Chondrocyte (in vitro differentiated cells): Measurements from ENCODE around the gene CD2BP2. TPM values are rescaled to one million over a fixed set of nuclear protein-coding genes. Genes with fewer than 3 reads are reported as not detected.
"Not testable (repeated sequence)": the region's sequence is repeated elsewhere in the genome, so short reads cannot be mapped to it uniquely, and the experiment has no call there.

Experiments used
- DNase-seq: peaks from one replicate; pipeline ENCODE4 v3.0.0; 2021; ENCODE audit warnings: mixed read lengths, low spot score
- H3K27ac Mint-ChIP-seq: one replicate; pipeline ENCODE4 v1.8.0; 2021; ENCODE audit warnings: mild to moderate bottlenecking, moderate library complexity, mixed read lengths; ENCODE audit not compliant: unreplicated experiment
- H3K27me3 Mint-ChIP-seq: 2 replicates; pipeline ENCODE4 v1.8.0; 2021; ENCODE audit warnings: low read depth, mixed read lengths
- H3K36me3 Mint-ChIP-seq: 2 replicates; pipeline ENCODE4 v1.8.0; 2021; ENCODE audit warnings: low read depth, mixed read lengths
- H3K4me1 Mint-ChIP-seq: 2 replicates; pipeline ENCODE4 v1.8.0; 2021; ENCODE audit warnings: low read depth, mild to moderate bottlenecking, mixed read lengths
- H3K4me3 Mint-ChIP-seq: one replicate; pipeline ENCODE4 v1.8.0; 2021; ENCODE audit warnings: mild to moderate bottlenecking, moderate library complexity, mixed read lengths; ENCODE audit not compliant: unreplicated experiment
- H3K9me3 Mint-ChIP-seq: 2 replicates; pipeline ENCODE4 v1.8.0; 2021; ENCODE audit warnings: low read depth, mixed read lengths
- CTCF ChIP-seq: fragments of 200-600 bp; sonication (generic); IDR thresholded peaks from 2 replicates; pipeline ENCODE4 v1.5.0; 2021; ENCODE audit warnings: antibody characterized with exemption, mild to moderate bottlenecking, moderate library complexity
- total RNA-seq: library from RNA; stranded (reverse); gene quantifications from 3 replicates; pipeline ENCODE4 v1.2.1, GENCODE V29; 2021

CD2BP2 gene
- total RNA-seq, 1 donor from 2014 or later = 55.8 TPM

DNA sequence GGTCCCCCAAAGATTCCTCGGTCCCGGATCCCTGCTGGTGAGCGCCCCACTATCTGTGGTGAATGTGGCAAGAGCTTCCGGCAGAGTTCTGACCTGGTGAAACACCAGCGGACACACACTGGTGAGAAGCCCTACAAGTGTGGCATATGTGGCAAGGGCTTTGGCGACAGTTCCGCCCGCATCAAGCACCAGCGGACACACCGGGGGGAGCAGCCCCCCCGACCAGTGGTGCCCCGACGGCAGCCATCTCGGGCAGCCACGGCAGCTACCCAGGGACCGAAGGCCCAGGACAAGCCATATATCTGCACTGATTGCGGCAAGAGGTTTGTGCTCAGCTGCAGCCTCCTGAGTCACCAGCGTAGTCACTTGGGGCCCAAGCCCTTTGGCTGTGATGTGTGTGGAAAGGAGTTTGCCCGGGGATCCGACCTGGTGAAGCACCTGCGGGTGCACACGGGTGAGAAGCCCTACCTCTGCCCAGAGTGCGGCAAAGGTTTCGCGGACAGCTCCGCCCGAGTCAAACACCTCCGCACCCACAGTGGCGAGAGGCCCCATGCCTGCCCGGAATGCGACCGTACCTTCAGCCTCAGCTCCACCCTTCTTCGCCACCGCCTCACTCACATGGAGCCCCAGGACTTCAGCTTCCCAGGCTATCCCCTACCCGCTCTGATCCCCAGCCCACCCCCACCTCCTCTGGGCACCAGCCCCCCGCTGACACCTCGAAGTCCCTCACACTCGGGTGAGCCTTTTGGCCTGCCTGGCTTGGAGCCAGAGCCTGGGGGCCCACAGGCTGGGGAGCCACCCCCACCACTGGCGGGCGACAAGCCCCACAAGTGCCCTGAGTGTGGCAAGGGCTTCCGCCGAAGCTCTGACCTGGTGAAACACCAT, 42.9 kb upstream of the CD2BP2 start:
- Mint-ChIP-seq H3K9me3 (no peaks in the 10 kb centered on the region), H3K27me3 (no peaks in the 10 kb centered on the region), H3K27ac (no peak overlapping the region), H3K4me1 (peaks cover 44% of the 10 kb centered on the region), H3K4me3 (no peak overlapping the region), H3K36me3 (peaks cover 2% of the 10 kb centered on the region)
- DNase-seq = no peak
- TF ChIP-seq CTCF = no peak

GRCh38 chr16:30397056-30397455, 41.9 kb upstream of the CD2BP2 start:
- no peak for TF ChIP-seq CTCF
- Mint-ChIP-seq H3K4me1 (peaks cover 44% of the 10 kb centered on the region), H3K27ac (no peak overlapping the region)

GRCh38 chr16:30396627-30397026, 41.5 kb upstream of the CD2BP2 start:
- H3K9me3 Mint-ChIP-seq, H3K36me3 Mint-ChIP-seq, DNase-seq, H3K27ac Mint-ChIP-seq, H3K27me3 Mint-ChIP-seq: not testable (repeated sequence)
- Mint-ChIP-seq H3K4me3 (peak overlapping the region; percentile 81), H3K4me1 (peaks cover 42% of the 10 kb centered on the region)

More at GRCh38 chr16:30397056-30397455, 41.9 kb upstream of the CD2BP2 start:
- no peak overlapping the region for H3K4me3 Mint-ChIP-seq
- H3K9me3 Mint-ChIP-seq = no peaks in the 10 kb centered on the region
- DNase-seq = no peak
- H3K27me3 Mint-ChIP-seq = no peaks in the 10 kb centered on the region
- peaks cover 2% of the 10 kb centered on the region for H3K36me3 Mint-ChIP-seq

DNA sequence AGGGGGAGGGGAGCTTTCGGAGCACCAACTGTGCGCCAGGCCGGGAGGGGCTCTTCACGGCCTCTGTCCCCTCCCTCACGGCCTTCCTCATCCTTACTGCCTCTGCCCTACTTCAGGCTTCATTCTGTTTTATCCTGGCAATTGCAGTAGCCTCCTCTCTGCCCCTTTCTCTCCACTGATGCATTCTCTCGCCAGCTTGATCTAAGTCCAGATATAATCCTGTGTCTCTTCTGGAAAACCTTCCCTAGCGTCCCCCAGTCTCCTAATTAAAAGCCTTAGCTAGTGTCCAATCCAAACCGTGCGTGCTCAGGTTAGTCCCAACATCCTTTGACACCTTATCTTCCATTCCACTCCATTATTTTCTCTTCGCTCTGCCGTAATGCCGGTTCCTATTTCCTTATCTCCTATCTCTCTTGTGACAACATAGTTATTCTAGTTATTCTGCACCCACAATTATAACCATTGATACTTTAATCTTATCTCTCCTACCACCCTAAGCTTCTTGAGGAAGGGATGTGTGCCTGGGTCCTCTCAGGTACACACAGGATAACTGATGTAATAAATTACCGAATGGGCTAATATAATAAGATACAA, 41.0 kb upstream of the CD2BP2 start:
- Mint-ChIP-seq H3K27me3 (no peaks in the 10 kb centered on the region), H3K4me3 (peak overlapping the region; percentile 81), H3K9me3 (no peaks in the 10 kb centered on the region), H3K27ac (peak overlapping the region; percentile 87), H3K4me1 (peaks cover 37% of the 10 kb centered on the region), H3K36me3 (peaks cover 2% of the 10 kb centered on the region)
- no peak for DNase-seq
- no peak for TF ChIP-seq CTCF

DNA sequence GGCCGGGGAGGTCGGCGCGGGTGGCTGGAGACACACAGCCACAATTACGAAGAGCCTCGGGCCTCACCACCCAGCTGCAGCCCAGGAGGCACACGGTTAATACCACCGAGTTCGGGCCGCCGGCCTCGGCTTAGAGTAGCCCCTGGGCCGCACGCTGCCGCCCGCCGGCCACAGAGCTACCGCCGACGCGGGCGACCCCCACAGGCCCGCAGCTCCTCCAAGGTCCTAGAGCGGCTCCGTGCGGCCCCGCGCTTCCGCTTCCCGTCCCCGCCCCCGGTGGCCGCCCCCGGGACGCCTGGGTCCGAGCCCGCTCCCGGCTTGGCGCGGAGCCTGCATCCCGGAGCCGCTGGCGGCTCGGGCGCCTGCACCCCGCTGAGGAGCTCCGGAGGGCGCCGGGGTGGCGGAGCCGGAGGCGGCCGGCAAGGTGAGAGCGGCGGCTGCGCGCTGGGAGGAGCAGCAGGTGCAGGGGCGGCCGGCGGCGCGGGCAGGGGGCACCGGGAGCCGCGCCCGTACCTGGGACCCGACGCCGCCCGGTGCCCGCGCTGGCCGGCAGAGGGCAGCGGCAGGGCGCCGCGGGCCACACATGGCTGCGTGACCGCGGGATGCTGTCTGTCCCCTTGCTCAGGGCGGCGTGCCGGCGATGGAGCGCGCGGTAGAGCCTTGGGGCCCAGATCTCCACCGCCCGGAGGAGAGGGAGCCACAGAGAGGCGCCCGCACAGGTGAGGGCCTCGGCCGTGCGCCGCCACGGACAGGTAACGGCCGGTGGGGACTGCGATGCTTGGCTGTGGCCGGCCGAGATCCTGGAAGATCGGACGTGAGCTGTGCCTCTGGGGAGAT, 40.3 kb upstream of the CD2BP2 start, which contains the start of gene ZNF48:
Gene ZNF48 (plus strand): TSS at position 266 of the 837 bp plus-strand sequence. CDS start 375 bp downstream, at position 641.
- H3K27ac Mint-ChIP-seq = peak within 1 kb of the TSS; percentile 99
- peak; percentile 58 for TF ChIP-seq CTCF

More for the DNA sequence above, 40.3 kb upstream of the CD2BP2 start, which contains the start of gene ZNF48:
- Mint-ChIP-seq H3K36me3 (peaks cover 2% of the 10 kb centered on the region), H3K27me3 (no peaks in the 10 kb centered on the region), H3K9me3 (no peaks in the 10 kb centered on the region), H3K4me3 (peak within 1 kb of the TSS; percentile 97), H3K4me1 (peaks cover 32% of the 10 kb centered on the region)
- peak; percentile 96 for DNase-seq
